ENCODE results near the gene ZNF814.

- TF ChIP-seq CTCF (IDR thresholded peaks at IDR 0.05; ENCODE audit: borderline replicate concordance, extremely low read depth, low read length, poor library complexity, severe bottlenecking) (no peak), EZH2 (IDR thresholded peaks at IDR 0.05; ENCODE audit: borderline replicate concordance, low read depth, low read length, severe bottlenecking) (no peak)
These were observed 59.5 kb downstream of the ZNF814 start for GRCh38 chr19:57829316-57829715.
